ENCODE data around the gene ASB17. TPM values are rescaled to one million over a fixed set of nuclear protein-coding genes. Genes with fewer than 3 reads are reported as not detected.

ASB17 gene
- total and polyA plus RNA-seq, 10 of the 15 experiments (the other 5 are each of a cell fraction or from before 2014, with no cell fraction given) = 0.05 TPM; not detected in 9

- Histone ChIP-seq H3K27ac (ENCODE audit: control insufficient read depth, insufficient read depth) (no peak overlapping the region), H4K20me1 (ENCODE audit: control insufficient read depth, insufficient read depth) (no peaks in the 10 kb centered on the region), H3K27me3 (replicated peaks in 1 of 2; ENCODE audit: control insufficient read depth in 2 of 2, insufficient read depth in 2 of 2, low read length in 1 of 2) (no peaks in the 10 kb centered on the region), H3K4me3 (no peak overlapping the region), H2AFZ (ENCODE audit: control insufficient read depth, low read depth, low read length) (no peak overlapping the region), H3K79me2 (ENCODE audit: control insufficient read depth, insufficient read depth, low read length) (no peaks in the 10 kb centered on the region), H3K9me3 (replicated peaks; ENCODE audit: control insufficient read depth, insufficient read depth, low read length) (no peaks in the 10 kb centered on the region), H3K4me1 (ENCODE audit: control insufficient read depth, insufficient read depth, low read length) (no peaks in the 10 kb centered on the region), H3K9ac (ENCODE audit: control insufficient read depth, insufficient read depth, low read length) (no peak overlapping the region), H3K36me3 (ENCODE audit: control insufficient read depth in 2 of 2, insufficient read depth in 2 of 2, low read length in 1 of 2) (no peaks in the 10 kb centered on the region), H3K4me2 (ENCODE audit: control insufficient read depth, insufficient read depth) (no peak overlapping the region)
- FAIRE-seq (peak; percentile 41), DNase-seq (ENCODE audit: low read depth, low spot score) (no peak), ATAC-seq (no peak)
- 7% methylated on average over 1 of the region's 1 CpG for WGBS (ENCODE audit: insufficient coverage, insufficient replicate concordance, low lambda C conversion rate, missing lambda C conversion rate)
- in situ Hi-C loops (cut with MboI) (loop anchor here (25.0 kb wide), 1 partner anchor 1236 kb away; no protein-coding TSS in a partner anchor), intact Hi-C loops (cut with micrococcal nuclease; ENCODE audit: unreplicated experiment) (loop anchor here (10.0 kb wide), 1 partner anchor 1223 kb away; no protein-coding TSS in a partner anchor)
- ChIA-PET RAD21 (ENCODE audit: unreplicated experiment) (interaction anchor here (0.8 kb wide), 1 partner anchor 88 kb away, joined by 3 read pairs; no protein-coding TSS in a partner anchor), CTCF (no interaction called here), SMC1A (ENCODE audit: uncharacterized antibody, unreplicated experiment) (interaction anchor here (0.6 kb wide), 1 partner anchor 10 kb away, joined by 3 read pairs; no protein-coding TSS in a partner anchor), POLR2A (no interaction called here)
- TF ChIP-seq MYB (IDR thresholded peaks at IDR 0.05; ENCODE audit: borderline replicate concordance, low read depth, low read length) = no peak
- no peak for TF ChIP-seq BHLHE40 (IDR thresholded peaks at IDR 0.05; ENCODE audit: borderline replicate concordance in 1 of 2, low read depth in 2 of 2, low read length in 1 of 2)
- TF ChIP-seq, protein P1, sequence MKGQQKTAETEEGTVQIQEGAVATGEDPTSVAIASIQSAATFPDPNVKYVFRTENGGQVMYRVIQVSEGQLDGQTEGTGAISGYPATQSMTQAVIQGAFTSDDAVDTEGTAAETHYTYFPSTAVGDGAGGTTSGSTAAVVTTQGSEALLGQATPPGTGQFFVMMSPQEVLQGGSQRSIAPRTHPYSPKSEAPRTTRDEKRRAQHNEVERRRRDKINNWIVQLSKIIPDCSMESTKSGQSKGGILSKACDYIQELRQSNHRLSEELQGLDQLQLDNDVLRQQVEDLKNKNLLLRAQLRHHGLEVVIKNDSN (IDR thresholded peaks at IDR 0.05; ENCODE audit: borderline replicate concordance, extremely low read length, insufficient read depth, low read depth, low read length) = no peak
- no peak for TF ChIP-seq ATF3 (IDR thresholded peaks at IDR 0.05; ENCODE audit: borderline replicate concordance, extremely low read depth, low read depth, low read length)
- TF ChIP-seq MTA3 (IDR thresholded peaks at IDR 0.05; ENCODE audit: borderline replicate concordance, low read length) = no peak
- no peak for TF ChIP-seq POLR2A (IDR thresholded peaks at IDR 0.05; ENCODE audit: low read depth, low read length)
- TF ChIP-seq MTA2 (IDR thresholded peaks at IDR 0.05; ENCODE audit: low read depth) = no peak
- TF ChIP-seq NBN (IDR thresholded peaks at IDR 0.05) = no peak
- TF ChIP-seq POLR2AphosphoS2 (IDR thresholded peaks at IDR 0.05; ENCODE audit: low read depth, low read length) = no peak
- TF ChIP-seq, protein P2, sequence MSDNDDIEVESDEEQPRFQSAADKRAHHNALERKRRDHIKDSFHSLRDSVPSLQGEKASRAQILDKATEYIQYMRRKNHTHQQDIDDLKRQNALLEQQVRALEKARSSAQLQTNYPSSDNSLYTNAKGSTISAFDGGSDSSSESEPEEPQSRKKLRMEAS (IDR thresholded peaks at IDR 0.05; ENCODE audit: low read depth, low read length) = no peak
- TF ChIP-seq ZNF24 (IDR thresholded peaks at IDR 0.05) = no peak
- TF ChIP-seq BRCA1 (IDR thresholded peaks at IDR 0.05; ENCODE audit: low read depth, low read length) = no peak
- TF ChIP-seq EZH2 (IDR thresholded peaks at IDR 0.05; ENCODE audit: borderline replicate concordance, control insufficient read depth, low read depth, low read length) = no peak
- TF ChIP-seq MXI1 (IDR thresholded peaks at IDR 0.05; ENCODE audit: low read depth, low read length) = no peak
- no peak for TF ChIP-seq FOXM1 (IDR thresholded peaks at IDR 0.05; ENCODE audit: low read depth, low read length)
- no peak for TF ChIP-seq WRNIP1 (IDR thresholded peaks at IDR 0.05; ENCODE audit: borderline replicate concordance, low read depth, low read length)
- no peak for TF ChIP-seq RUNX3 (IDR thresholded peaks at IDR 0.05; ENCODE audit: low read length)
- no TSS peak for BruUV-seq (replicated peaks)
These were observed 30.8 kb downstream of the ASB17 start for GRCh38 chr1:75901371-75901770.

All from GM12878 (cell line).